Stimulated activated CD8-positive, alpha-beta memory T cell treated with anti-CD3 and anti-CD28 coated beads, Interleukin-7, amount 100 ng/mL, for 1 hour (primary cell): ENCODE data around the gene SPIN2B.

ENCODE experiments used
- DNase-seq, 2 donors: peaks; one replicate each; pipeline ENCODE4 v3.0.0-alpha.2; 2020; ENCODE audit warnings: low read depth in 2 of 2

SPIN2B gene

GRCh38 chrX:57070185-57070984 lies 51.0 kb downstream of the SPIN2B start:
- DNase-seq: no peak
